Thoracic aorta (tissue), 2 donors: Measurements from ENCODE around the gene TRNAU1AP. TPM values are rescaled to one million over a fixed set of nuclear protein-coding genes. Genes with fewer than 3 reads are reported as not detected.
A peak's percentile ranks its signal among the peaks of the same experiment; 100 is the strongest.
"Not testable (repeated sequence)": the region's sequence is repeated elsewhere in the genome, so short reads cannot be mapped to it uniquely, and the experiment has no call there.

ENCODE experiments used
- ATAC-seq: fragments of 150-250 bp; one replicate; pipeline ENCODE4 v1.8.0; 2017; ENCODE audit warnings: low read depth; ENCODE audit not compliant: insufficient number of reproducible peaks, low FRiP score
- DNase-seq: peaks from one replicate; pipeline ENCODE4 v3.0.0-alpha.2; 2020; ENCODE audit warnings: low spot score
- H3K27ac ChIP-seq, 2 donors: fragments of 200-600 bp; sonication (generic); 1 replicate in 1 of 2; 2 replicates in 1 of 2; pipeline ENCODE4 v1.5.1; 2016; ENCODE audit warnings: mild to moderate bottlenecking in 2 of 2, moderate library complexity in 2 of 2
- H3K27me3 ChIP-seq: fragments of 200-600 bp; sonication (generic); replicated peaks from 2 replicates; pipeline ENCODE4 v1.6.0; 2016; ENCODE audit warnings: mild to moderate bottlenecking; ENCODE audit not compliant: insufficient read depth
- H3K36me3 ChIP-seq: fragments of 200-600 bp; sonication (generic); one replicate; pipeline ENCODE4 v1.5.1; 2016
- H3K4me1 ChIP-seq, 2 donors: fragments of 200-600 bp; sonication (generic); 1 replicate in 1 of 2; 2 replicates in 1 of 2; pipeline versions ENCODE4 v1.5.1 to v1.6.0; 2016; ENCODE audit warnings: low read depth in 2 of 2, mild to moderate bottlenecking in 1 of 2; ENCODE audit not compliant: control insufficient read depth in 1 of 2
- H3K4me3 ChIP-seq: fragments of 200-600 bp; sonication (generic); 2 replicates; pipeline ENCODE4 v1.5.1; 2016; ENCODE audit warnings: mild to moderate bottlenecking
- H3K9me3 ChIP-seq: fragments of 200-600 bp; sonication (generic); 2 replicates; pipeline ENCODE4 v1.5.1; 2016
- CTCF ChIP-seq: fragments of 200-600 bp; sonication (generic); IDR thresholded peaks from one replicate; pipeline ENCODE4 v1.5.1; 2019; ENCODE audit warnings: antibody characterized with exemption
- total RNA-seq, 2 donors: library from RNA; depleted of rRNA; stranded (reverse); fragments of >200 nt; gene quantifications; one replicate each; pipeline versions ENCODE4 v1.1.0 to v1.2.3, GENCODE V29; 2016

The TRNAU1AP gene
- total RNA-seq, 2 donors from 2014 or later: 25.3 to 28.4 TPM

DNA sequence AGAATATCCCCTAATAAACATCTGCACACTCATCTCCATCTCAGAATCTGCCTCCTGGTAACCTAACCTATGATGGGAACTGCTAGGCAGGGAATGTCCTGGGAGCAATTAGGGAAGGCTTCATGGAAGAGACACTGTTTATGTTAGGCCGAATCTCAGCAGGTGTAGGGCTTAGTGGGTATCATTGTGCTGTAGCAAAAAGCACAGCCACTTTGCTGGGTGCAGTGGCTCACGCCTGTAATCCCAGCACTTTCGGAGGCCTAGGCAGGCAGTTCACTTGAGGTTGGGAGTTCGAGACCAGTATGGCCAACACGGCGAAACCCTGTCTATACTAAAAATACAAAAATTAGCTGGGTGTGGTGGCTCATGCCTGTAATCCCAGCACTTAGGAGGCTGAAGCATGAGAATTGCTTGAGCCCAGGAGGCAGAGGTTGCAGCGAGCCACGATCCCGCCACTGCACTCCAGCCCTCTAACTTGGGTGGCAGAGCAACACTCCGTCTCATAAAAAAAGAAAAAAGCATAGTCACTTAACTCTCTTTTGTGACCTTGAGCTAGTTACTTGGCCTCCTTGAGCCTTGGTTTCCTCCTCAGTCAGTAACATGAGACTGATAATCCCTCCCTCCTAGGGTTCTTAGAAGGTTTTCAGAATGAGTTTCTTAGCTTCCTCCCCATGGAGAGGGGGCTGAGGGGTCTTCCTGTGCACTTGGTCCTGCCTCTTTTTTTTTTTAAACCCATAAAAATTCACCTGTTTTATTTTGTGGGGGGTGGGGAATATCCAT, 42.7 kb downstream of the TRNAU1AP start:
- Histone ChIP-seq H3K36me3 (no peaks in the 10 kb centered on the region), H3K4me1 (peaks cover 0 to 13% of the 10 kb centered on the region in 2 donors), H3K9me3 (no peaks in the 10 kb centered on the region), H3K4me3 (no peak overlapping the region), H3K27me3 (no peaks in the 10 kb centered on the region), H3K27ac (no peak overlapping the region)
- DNase-seq (no peak), ATAC-seq (no peak)
- TF ChIP-seq CTCF: no peak

- H3K27me3 ChIP-seq, ATAC-seq, H3K4me3 ChIP-seq, H3K36me3 ChIP-seq, H3K27ac ChIP-seq, DNase-seq, H3K9me3 ChIP-seq: not testable (repeated sequence)
- peaks cover 0 to 16% of the 10 kb centered on the region in 2 donors for H3K4me1 ChIP-seq
Observed at GRCh38 chr1:28596276-28596675, 43.4 kb downstream of the TRNAU1AP start.

DNA sequence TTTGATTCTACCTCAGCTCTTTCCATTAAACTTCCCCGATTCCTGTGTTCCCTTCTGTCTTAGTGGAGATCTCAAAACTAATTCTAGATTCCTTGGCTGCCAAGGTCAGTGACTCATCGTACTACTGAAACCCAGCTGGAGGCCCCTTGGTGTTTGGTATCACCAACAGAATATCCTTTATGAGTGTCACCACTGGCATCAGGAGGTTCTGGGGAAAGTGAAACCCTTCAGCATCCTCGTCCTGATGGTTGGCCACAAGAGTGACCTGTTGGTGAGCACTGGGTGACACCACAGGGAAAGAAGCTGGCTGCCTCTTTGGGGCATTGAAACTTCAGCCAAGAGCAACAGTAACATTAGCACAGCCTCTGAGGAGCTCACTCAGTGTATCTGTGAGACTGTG, 48.8 kb downstream of the TRNAU1AP start:
- Histone ChIP-seq H3K27me3 (no peaks in the 10 kb centered on the region), H3K36me3 (peaks cover 27% of the 10 kb centered on the region), H3K4me3 (no peak overlapping the region), H3K9me3 (no peaks in the 10 kb centered on the region), H3K4me1 (peaks cover 3 to 15% of the 10 kb centered on the region in 2 donors), H3K27ac (peak overlapping the region; percentile 10 to 48)
- ATAC-seq: peak; percentile 24
- no peak for TF ChIP-seq CTCF
- no peak for DNase-seq

GRCh38 chr1:28602536-28603439, 49.9 kb downstream of the TRNAU1AP start:
- H3K36me3 ChIP-seq: peaks cover 37% of the 10 kb centered on the region
- H3K27me3 ChIP-seq: no peaks in the 10 kb centered on the region
- TF ChIP-seq CTCF: peak; percentile 54
- peak overlapping the region; percentile 10 to 48 for H3K27ac ChIP-seq
- peaks cover 3 to 15% of the 10 kb centered on the region in 2 donors for H3K4me1 ChIP-seq
- DNase-seq (no peak), ATAC-seq (peak; percentile 56)
- H3K4me3 ChIP-seq: no peak overlapping the region
- no peaks in the 10 kb centered on the region for H3K9me3 ChIP-seq

DNA sequence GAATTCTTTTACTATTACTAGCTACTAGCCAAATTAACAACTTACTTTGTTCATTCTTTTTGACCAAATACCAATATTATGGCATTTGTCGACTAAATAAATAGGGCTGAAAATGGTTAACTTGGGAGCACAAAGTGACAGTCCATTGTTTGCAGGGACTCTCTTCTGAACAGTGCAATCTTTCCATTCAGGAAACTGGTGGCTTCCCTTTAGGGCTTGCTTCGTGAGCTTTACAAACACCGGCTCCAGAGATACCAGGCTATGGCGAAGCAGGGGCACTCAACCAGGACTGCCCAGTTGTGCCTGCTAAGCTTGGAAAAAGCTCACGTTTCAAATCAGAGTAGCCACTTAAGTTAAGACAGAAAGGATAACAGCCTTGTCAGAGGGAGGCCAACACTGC, 51.5 kb downstream of the TRNAU1AP start:
- Histone ChIP-seq H3K9me3 (no peaks in the 10 kb centered on the region), H3K27ac (no peak overlapping the region), H3K4me3 (no peak overlapping the region), H3K36me3 (peaks cover 41% of the 10 kb centered on the region), H3K27me3 (no peaks in the 10 kb centered on the region), H3K4me1 (peaks cover 3 to 15% of the 10 kb centered on the region in 2 donors)
- ATAC-seq (no peak), DNase-seq (no peak)
- TF ChIP-seq CTCF: no peak
